ENCODE data around the gene LIM2. TPM values are rescaled to one million over a fixed set of nuclear protein-coding genes. Genes with fewer than 3 reads are reported as not detected.

LIM2 gene
- total RNA-seq, 2 experiments from 2014 or later = not detected

DNA sequence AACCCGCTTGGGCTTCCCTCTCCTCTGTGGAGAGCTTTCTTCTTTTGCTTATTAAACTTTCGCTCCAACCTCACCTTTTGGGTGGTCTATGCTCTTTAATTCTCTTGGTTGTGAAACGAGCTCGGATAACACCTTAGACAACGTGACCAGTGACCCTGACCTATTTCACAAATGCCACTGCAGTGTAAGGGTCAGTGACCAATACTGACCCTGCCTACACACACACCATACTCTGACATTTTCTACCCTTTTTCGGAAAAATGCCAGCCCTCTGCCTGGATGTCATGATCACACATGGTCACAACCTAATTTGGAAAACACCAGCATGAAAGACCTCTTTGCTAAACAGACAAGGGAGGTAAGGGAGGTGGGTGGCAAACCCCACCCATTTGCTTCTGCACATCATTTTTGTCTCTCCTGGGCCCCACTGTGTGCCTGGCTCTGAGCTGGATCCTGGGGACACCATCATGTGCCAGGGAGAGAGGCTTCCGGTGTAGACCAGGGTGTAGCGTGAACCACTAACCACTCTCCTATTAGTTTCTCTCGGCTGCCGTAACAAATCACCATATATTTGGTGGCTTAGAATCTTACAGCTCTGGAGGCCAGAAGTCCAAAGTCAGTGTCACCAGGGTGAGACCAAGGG lies 31.5 kb downstream of the LIM2 start:
- ChIA-PET POLR2A (no interaction called here), CTCF (no interaction called here)
- intact Hi-C loops (cut with DNase I, micrococcal nuclease) = no loop called here
- TF ChIP-seq, protein P1, sequence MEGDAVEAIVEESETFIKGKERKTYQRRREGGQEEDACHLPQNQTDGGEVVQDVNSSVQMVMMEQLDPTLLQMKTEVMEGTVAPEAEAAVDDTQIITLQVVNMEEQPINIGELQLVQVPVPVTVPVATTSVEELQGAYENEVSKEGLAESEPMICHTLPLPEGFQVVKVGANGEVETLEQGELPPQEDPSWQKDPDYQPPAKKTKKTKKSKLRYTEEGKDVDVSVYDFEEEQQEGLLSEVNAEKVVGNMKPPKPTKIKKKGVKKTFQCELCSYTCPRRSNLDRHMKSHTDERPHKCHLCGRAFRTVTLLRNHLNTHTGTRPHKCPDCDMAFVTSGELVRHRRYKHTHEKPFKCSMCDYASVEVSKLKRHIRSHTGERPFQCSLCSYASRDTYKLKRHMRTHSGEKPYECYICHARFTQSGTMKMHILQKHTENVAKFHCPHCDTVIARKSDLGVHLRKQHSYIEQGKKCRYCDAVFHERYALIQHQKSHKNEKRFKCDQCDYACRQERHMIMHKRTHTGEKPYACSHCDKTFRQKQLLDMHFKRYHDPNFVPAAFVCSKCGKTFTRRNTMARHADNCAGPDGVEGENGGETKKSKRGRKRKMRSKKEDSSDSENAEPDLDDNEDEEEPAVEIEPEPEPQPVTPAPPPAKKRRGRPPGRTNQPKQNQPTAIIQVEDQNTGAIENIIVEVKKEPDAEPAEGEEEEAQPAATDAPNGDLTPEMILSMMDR (IDR thresholded peaks at IDR 0.05) = no peak
- Histone ChIP-seq H3K27ac (ENCODE audit: low read depth in 1 of 2, low read length in 2 of 2) (no peak overlapping the region), H3K4me1 (ENCODE audit: insufficient read depth, low read length) (peaks cover 8% of the 10 kb centered on the region), H3K9me3 (ENCODE audit: control insufficient read depth in 1 of 2, insufficient read depth in 1 of 2, low read length in 2 of 2) (no peaks in the 10 kb centered on the region), H3K36me3 (ENCODE audit: insufficient read depth, low read length) (peaks cover 6% of the 10 kb centered on the region), H3K27me3 (ENCODE audit: control insufficient read depth in 1 of 2, insufficient read depth in 2 of 2, low read length in 2 of 2) (no peaks in the 10 kb centered on the region), H3K4me3 (ENCODE audit: low read length) (no peak overlapping the region)
- H3K4me3 Mint-ChIP-seq = no peak overlapping the region
- no peaks in the 10 kb centered on the region for H3K27me3 Mint-ChIP-seq
- no peak overlapping the region for H3K27ac Mint-ChIP-seq
- ATAC-seq (ENCODE audit: poor library complexity) (no peak), DNase-seq (no peak)
- peaks cover 17% of the 10 kb centered on the region for H3K36me3 Mint-ChIP-seq (ENCODE audit: low read depth)
- H3K9me3 Mint-ChIP-seq = no peaks in the 10 kb centered on the region
- peaks cover 24% of the 10 kb centered on the region for H3K4me1 Mint-ChIP-seq (ENCODE audit: low read depth)

DNA sequence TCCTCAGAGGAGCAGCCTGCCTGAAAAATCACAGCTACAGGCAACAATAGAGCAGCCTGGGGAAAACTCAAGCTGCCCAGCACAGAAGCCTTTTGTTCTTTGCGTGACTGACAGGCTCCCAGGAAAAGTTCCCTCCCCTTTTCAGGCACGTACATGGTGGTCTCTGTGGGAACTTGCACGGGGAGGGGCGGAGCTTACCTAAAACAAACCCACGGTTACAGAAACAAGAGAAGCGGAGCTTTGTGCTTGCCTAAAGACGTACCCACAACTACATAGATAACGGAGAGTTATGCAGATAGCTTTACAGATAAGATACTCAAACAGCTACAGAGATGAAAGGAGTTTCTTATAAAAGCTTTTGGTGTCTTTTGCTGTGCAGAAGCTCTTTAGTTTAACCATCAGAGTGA lies 33.0 kb downstream of the LIM2 start:
- intact Hi-C loops (cut with DNase I, micrococcal nuclease) = no loop called here
- Histone ChIP-seq H3K27me3 (ENCODE audit: control insufficient read depth in 1 of 2, insufficient read depth in 2 of 2, low read length in 2 of 2) (no peaks in the 10 kb centered on the region), H3K9me3 (ENCODE audit: control insufficient read depth in 1 of 2, insufficient read depth in 1 of 2, low read length in 2 of 2) (no peaks in the 10 kb centered on the region), H3K4me3 (ENCODE audit: low read length) (no peak overlapping the region), H3K36me3 (ENCODE audit: insufficient read depth, low read length) (peaks cover 16% of the 10 kb centered on the region), H3K4me1 (ENCODE audit: insufficient read depth, low read length) (peaks cover 8% of the 10 kb centered on the region), H3K27ac (ENCODE audit: low read depth in 1 of 2, low read length in 2 of 2) (no peak overlapping the region)
- Mint-ChIP-seq H3K36me3 (ENCODE audit: low read depth) (peaks cover 32% of the 10 kb centered on the region), H3K4me3 (peak overlapping the region; percentile 39), H3K27ac (peak overlapping the region; percentile 72), H3K4me1 (ENCODE audit: low read depth) (peaks cover 24% of the 10 kb centered on the region), H3K27me3 (no peaks in the 10 kb centered on the region), H3K9me3 (no peaks in the 10 kb centered on the region)
- TF ChIP-seq, protein P1 (IDR thresholded peaks at IDR 0.05) = no peak
- POLR2A ChIA-PET = interaction anchor here (0.7 to 1.0 kb wide), 3 partner anchors 9 to 21 kb away, joined by 3 read pairs; no protein-coding TSS in a partner anchor
- DNase-seq = peak in 6 of 14 experiments; percentile 18 to 73 (median 38)
- peak; percentile 96 for ATAC-seq (ENCODE audit: poor library complexity)
- CTCF ChIA-PET = interaction anchor here (1.1 kb wide), 1 partner anchor 68 kb away, joined by 3 read pairs; no protein-coding TSS in a partner anchor

DNA sequence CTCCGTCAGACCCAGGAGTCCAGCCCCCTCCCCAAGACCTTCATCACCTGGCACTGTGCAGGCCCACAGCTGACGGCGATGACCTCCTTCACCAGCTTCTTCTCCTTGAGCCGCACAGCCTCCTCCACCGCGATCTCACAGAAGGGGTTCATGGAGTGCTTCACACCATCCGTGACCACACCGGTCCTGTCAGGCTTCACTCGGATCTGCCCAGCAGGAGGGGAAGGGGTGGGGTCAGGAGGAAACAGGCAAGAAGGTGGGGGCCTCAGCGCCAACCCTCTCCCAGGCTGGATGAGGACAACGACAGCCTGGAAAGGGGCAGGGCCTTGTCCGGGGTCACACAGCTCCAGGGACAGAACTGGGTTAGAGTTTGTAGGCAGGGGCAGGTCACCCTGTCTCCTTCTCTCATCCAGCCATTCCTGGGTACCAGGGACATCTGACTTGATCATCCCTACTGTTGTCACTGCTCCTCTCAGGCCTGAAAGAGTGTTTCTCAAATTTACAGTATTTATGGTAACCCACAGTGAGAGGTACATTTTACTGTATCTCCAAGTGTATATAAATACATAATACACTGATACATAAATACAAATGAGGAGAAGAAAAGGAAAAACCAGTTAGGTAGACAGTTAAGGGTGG lies 33.6 kb downstream of the LIM2 start:
- Histone ChIP-seq H3K27me3 (ENCODE audit: control insufficient read depth in 1 of 2, insufficient read depth in 2 of 2, low read length in 2 of 2) (no peaks in the 10 kb centered on the region), H3K27ac (ENCODE audit: low read depth in 1 of 2, low read length in 2 of 2) (no peak overlapping the region), H3K36me3 (ENCODE audit: insufficient read depth, low read length) (peaks cover 19% of the 10 kb centered on the region), H3K9me3 (ENCODE audit: control insufficient read depth in 1 of 2, insufficient read depth in 1 of 2, low read length in 2 of 2) (no peaks in the 10 kb centered on the region), H3K4me1 (ENCODE audit: insufficient read depth, low read length) (peaks cover 8% of the 10 kb centered on the region), H3K4me3 (ENCODE audit: low read length) (no peak overlapping the region)
- intact Hi-C loops (cut with DNase I, micrococcal nuclease) = no loop called here
- ATAC-seq (ENCODE audit: poor library complexity) (no peak), DNase-seq (no peak)
- Mint-ChIP-seq H3K27ac (peak overlapping the region; percentile 72), H3K36me3 (ENCODE audit: low read depth) (peaks cover 35% of the 10 kb centered on the region), H3K4me1 (ENCODE audit: low read depth) (peaks cover 24% of the 10 kb centered on the region), H3K27me3 (no peaks in the 10 kb centered on the region), H3K9me3 (no peaks in the 10 kb centered on the region), H3K4me3 (no peak overlapping the region)
- TF ChIP-seq, protein P1 (IDR thresholded peaks at IDR 0.05) = no peak
- POLR2A ChIA-PET = interaction anchor here (0.9 to 1.0 kb wide), 2 partner anchors 12 to 22 kb away, joined by 3 read pairs; no protein-coding TSS in a partner anchor
- CTCF ChIA-PET = interaction anchor here (1.1 kb wide), 1 partner anchor 68 kb away, joined by 3 read pairs; no protein-coding TSS in a partner anchor
